MM.1S (cell line): ENCODE data around the gene CEP72.
A peak's percentile ranks its signal among the peaks of the same experiment; 100 is the strongest.

Experiments
- DNase-seq: peaks from one replicate; pipeline ENCODE4 v3.0.0-alpha.2; 2015
- H2AFZ ChIP-seq: fragments of 300-600 bp; sonication (generic); 2 replicates; pipeline ENCODE4 v1.6.0; 2016; ENCODE audit warnings: antibody characterized with exemption, low read length
- H3F3A ChIP-seq: fragments of 300-600 bp; sonication (generic); 2 replicates; pipeline ENCODE4 v1.6.1; 2016; ENCODE audit warnings: mild to moderate bottlenecking, antibody characterized with exemption, low read length, moderate library complexity, mixed read lengths; ENCODE audit not compliant: insufficient read depth
- H3K27ac ChIP-seq: fragments of 300-600 bp; sonication (generic); 2 replicates; pipeline ENCODE4 v1.5.1; 2016; ENCODE audit warnings: mild to moderate bottlenecking, low read length
- H3K27me3 ChIP-seq: fragments of 300-600 bp; sonication (generic); replicated peaks from 2 replicates; pipeline ENCODE4 v1.6.0; 2016; ENCODE audit warnings: low read length; ENCODE audit not compliant: insufficient read depth
- H3K36me3 ChIP-seq: fragments of 300-600 bp; sonication (generic); replicated peaks from 2 replicates; pipeline ENCODE4 v1.6.1; 2016; ENCODE audit warnings: mild to moderate bottlenecking, low read length, mixed read lengths; ENCODE audit not compliant: insufficient read depth
- H3K4me1 ChIP-seq: fragments of 300-600 bp; sonication (generic); 2 replicates; pipeline ENCODE4 v1.6.1; 2016; ENCODE audit warnings: low read length, mixed read lengths
- H3K4me2 ChIP-seq: fragments of 300-600 bp; sonication (generic); 2 replicates; pipeline ENCODE4 v1.6.0; 2016; ENCODE audit warnings: low read depth, low read length
- H3K4me3 ChIP-seq: fragments of 300-600 bp; sonication (generic); 2 replicates; pipeline ENCODE4 v1.5.1; 2016; ENCODE audit warnings: low read length, mixed read lengths
- H3K79me2 ChIP-seq: fragments of 300-600 bp; sonication (generic); 2 replicates; pipeline ENCODE4 v1.6.1; 2016; ENCODE audit warnings: mixed run types, low read length, mixed read lengths
- H3K9ac ChIP-seq: fragments of 300-600 bp; sonication (generic); 2 replicates; pipeline ENCODE4 v1.6.1; 2016; ENCODE audit warnings: low read length, mixed read lengths
- H3K9me2 ChIP-seq: fragments of 300-600 bp; sonication (generic); replicated peaks from 2 replicates; pipeline ENCODE4 v1.6.1; 2016; ENCODE audit warnings: mild to moderate bottlenecking, low read length, mixed read lengths; ENCODE audit not compliant: insufficient read depth
- H3K9me3 ChIP-seq: fragments of 300-600 bp; sonication (generic); replicated peaks from 2 replicates; pipeline ENCODE4 v1.6.1; 2016; ENCODE audit warnings: mild to moderate bottlenecking, low read length, mixed read lengths; ENCODE audit not compliant: insufficient read depth
- H4K20me1 ChIP-seq: fragments of 300-600 bp; sonication (generic); 2 replicates; pipeline ENCODE4 v1.6.1; 2016; ENCODE audit warnings: mild to moderate bottlenecking, low read length, moderate library complexity, mixed read lengths; ENCODE audit not compliant: insufficient read depth
- EZH2 ChIP-seq: fragments of 300-600 bp; sonication (generic); optimal IDR thresholded peaks from 2 replicates; pipeline ENCODE3; 2017; ENCODE audit warnings: low read depth, mild to moderate bottlenecking, antibody characterized with exemption, low read length, mixed read lengths
- EZH2phosphoT487 ChIP-seq: fragments of 300-600 bp; sonication (generic); IDR thresholded peaks from 2 replicates; pipeline ENCODE4 v1.6.1; 2018; ENCODE audit warnings: antibody characterized with exemption, low read length
- TF ChIP-seq, protein P1 (sequence below): fragments of 300-600 bp; sonication (generic); IDR thresholded peaks from 2 replicates; pipeline ENCODE4 v1.5.1; 2016; ENCODE audit warnings: antibody characterized with exemption, low read length, mixed read lengths

CEP72 gene

DNA sequence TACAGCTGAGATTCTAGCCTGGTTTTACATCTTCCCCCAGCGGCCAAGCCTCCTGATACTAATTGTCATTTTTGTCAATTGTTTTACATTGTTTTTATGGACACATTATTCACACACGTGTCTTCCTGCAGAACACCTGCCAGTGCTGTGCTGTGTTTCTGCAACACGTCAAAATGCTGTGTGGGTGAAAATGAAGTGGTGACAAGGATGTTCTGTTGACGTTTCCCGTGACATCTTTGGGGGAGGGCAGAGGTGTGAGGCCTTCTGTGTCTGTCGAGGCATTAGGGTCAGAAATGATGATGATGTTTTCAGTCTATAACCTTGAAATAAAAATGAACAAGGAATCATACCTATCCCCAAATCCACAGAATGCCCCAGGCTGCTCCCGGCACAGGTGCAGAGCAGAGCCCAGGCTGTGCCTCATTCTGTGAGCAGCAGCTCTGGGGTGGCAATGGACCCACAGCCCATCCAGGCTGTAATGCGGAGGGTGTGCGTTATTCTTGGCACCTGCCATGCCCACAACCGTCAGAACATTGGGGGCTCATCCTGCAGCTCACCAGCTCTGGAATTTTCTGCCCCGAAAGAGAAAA, 23.6 kb upstream of the CEP72 start:
- no peak overlapping the region for H3K9ac ChIP-seq
- no peak overlapping the region for H2AFZ ChIP-seq
- no peaks in the 10 kb centered on the region for H3K9me3 ChIP-seq
- H4K20me1 ChIP-seq = no peaks in the 10 kb centered on the region
- no peak for TF ChIP-seq EZH2
- no peak for TF ChIP-seq EZH2phosphoT487
- TF ChIP-seq, protein P1, sequence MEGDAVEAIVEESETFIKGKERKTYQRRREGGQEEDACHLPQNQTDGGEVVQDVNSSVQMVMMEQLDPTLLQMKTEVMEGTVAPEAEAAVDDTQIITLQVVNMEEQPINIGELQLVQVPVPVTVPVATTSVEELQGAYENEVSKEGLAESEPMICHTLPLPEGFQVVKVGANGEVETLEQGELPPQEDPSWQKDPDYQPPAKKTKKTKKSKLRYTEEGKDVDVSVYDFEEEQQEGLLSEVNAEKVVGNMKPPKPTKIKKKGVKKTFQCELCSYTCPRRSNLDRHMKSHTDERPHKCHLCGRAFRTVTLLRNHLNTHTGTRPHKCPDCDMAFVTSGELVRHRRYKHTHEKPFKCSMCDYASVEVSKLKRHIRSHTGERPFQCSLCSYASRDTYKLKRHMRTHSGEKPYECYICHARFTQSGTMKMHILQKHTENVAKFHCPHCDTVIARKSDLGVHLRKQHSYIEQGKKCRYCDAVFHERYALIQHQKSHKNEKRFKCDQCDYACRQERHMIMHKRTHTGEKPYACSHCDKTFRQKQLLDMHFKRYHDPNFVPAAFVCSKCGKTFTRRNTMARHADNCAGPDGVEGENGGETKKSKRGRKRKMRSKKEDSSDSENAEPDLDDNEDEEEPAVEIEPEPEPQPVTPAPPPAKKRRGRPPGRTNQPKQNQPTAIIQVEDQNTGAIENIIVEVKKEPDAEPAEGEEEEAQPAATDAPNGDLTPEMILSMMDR = no peak
- H3K4me1 ChIP-seq = peaks cover 36% of the 10 kb centered on the region
- no peak overlapping the region for H3K27ac ChIP-seq
- DNase-seq = no peak
- H3K79me2 ChIP-seq = no peaks in the 10 kb centered on the region
- H3K27me3 ChIP-seq = no peaks in the 10 kb centered on the region
- H3K9me2 ChIP-seq = no peaks in the 10 kb centered on the region
- no peak overlapping the region for H3K4me2 ChIP-seq
- H3F3A ChIP-seq = peaks cover 18% of the 10 kb centered on the region
- no peak overlapping the region for H3K4me3 ChIP-seq
- no peaks in the 10 kb centered on the region for H3K36me3 ChIP-seq

DNA sequence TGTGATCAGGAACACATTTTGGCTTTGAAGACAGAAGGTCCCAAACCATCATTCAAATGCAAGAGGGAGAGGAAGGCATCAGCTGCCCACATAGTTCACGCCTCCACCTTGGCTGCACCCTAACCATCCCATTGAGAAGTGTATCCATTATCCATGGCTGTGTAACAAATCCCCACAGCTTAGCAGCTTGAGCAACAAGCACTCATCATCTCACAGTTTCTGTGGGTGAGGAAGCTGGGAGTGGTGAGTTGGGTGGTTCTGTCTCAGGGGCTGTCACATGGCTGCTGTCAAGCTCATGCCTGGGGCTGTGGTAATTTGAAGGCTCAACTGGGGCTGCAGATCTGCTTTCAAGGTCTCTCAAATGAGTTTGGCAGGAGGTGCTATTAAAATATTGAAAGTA, 23.0 kb upstream of the CEP72 start:
- no peak for DNase-seq
- TF ChIP-seq EZH2phosphoT487 = no peak
- TF ChIP-seq EZH2 = no peak
- TF ChIP-seq, protein P1 = no peak
- Histone ChIP-seq H3K9ac (no peak overlapping the region), H3K27ac (no peak overlapping the region), H3K4me3 (no peak overlapping the region), H3K4me1 (peaks cover 36% of the 10 kb centered on the region), H3F3A (peaks cover 18% of the 10 kb centered on the region), H3K36me3 (no peaks in the 10 kb centered on the region), H3K9me2 (no peaks in the 10 kb centered on the region), H4K20me1 (no peaks in the 10 kb centered on the region), H3K9me3 (no peaks in the 10 kb centered on the region), H3K27me3 (no peaks in the 10 kb centered on the region), H2AFZ (no peak overlapping the region), H3K4me2 (no peak overlapping the region), H3K79me2 (no peaks in the 10 kb centered on the region)

- DNase-seq = no peak
- Histone ChIP-seq H3K27ac (peak overlapping the region; percentile 86; the same call in 1 of the 2 replicates), H3K36me3 (no peaks in the 10 kb centered on the region), H3K9ac (no peak overlapping the region), H2AFZ (no peak overlapping the region), H4K20me1 (no peaks in the 10 kb centered on the region), H3K4me2 (no peak overlapping the region), H3K79me2 (no peaks in the 10 kb centered on the region), H3K27me3 (no peaks in the 10 kb centered on the region), H3K9me2 (no peaks in the 10 kb centered on the region), H3F3A (peaks cover 18% of the 10 kb centered on the region), H3K9me3 (no peaks in the 10 kb centered on the region), H3K4me1 (peaks cover 36% of the 10 kb centered on the region), H3K4me3 (no peak overlapping the region)
- TF ChIP-seq, protein P1 = no peak
- no peak for TF ChIP-seq EZH2phosphoT487
- TF ChIP-seq EZH2 = no peak
These were observed 22.6 kb upstream of the CEP72 start for GRCh38 chr5:589588-589987.
